Mesenchymal stem cell (in vitro differentiated cells and primary cell): Measurements from ENCODE around the gene KCNMB2.

ENCODE experiments used
- DNase-seq: peaks from one replicate; pipeline ENCODE4 v3.0.0-alpha.2; 2013
- H2AFZ ChIP-seq: one replicate; pipeline ENCODE4 v1.6.1; 2013; ENCODE audit warnings: low read depth, mild to moderate bottlenecking, control low read depth, inconsistent platforms, low read length, moderate library complexity
- H2AK5ac ChIP-seq: 2 replicates; pipeline ENCODE4 v1.6.1; 2013; ENCODE audit warnings: low read length, moderate library complexity, mild to moderate bottlenecking, inconsistent platforms; ENCODE audit not compliant: severe bottlenecking
- H2BK120ac ChIP-seq: one replicate; pipeline ENCODE4 v1.6.1; 2013; ENCODE audit warnings: low read depth, mild to moderate bottlenecking, inconsistent platforms, low read length, moderate library complexity
- H2BK12ac ChIP-seq, 2 experiments: one replicate each; pipeline ENCODE4 v1.6.1; 2013; ENCODE audit warnings: inconsistent platforms in 2 of 2, low read length in 2 of 2, mild to moderate bottlenecking in 2 of 2, moderate library complexity in 2 of 2, control low read depth in 1 of 2
- H2BK15ac ChIP-seq: one replicate; pipeline ENCODE4 v1.6.1; 2013; ENCODE audit warnings: mild to moderate bottlenecking, low read depth, inconsistent platforms; ENCODE audit not compliant: poor library complexity, severe bottlenecking
- H2BK5ac ChIP-seq: 2 replicates; pipeline ENCODE4 v1.6.1; 2013; ENCODE audit warnings: low read depth, mild to moderate bottlenecking, low read length, control low read depth, inconsistent platforms; ENCODE audit not compliant: poor library complexity, severe bottlenecking
- H3K14ac ChIP-seq, 2 experiments: one replicate each; pipeline ENCODE4 v1.6.1; 2013; ENCODE audit warnings: inconsistent platforms in 2 of 2, low read length in 2 of 2, control low read depth in 1 of 2, mild to moderate bottlenecking in 1 of 2, moderate library complexity in 1 of 2
- H3K18ac ChIP-seq, 2 experiments: one replicate each; pipeline ENCODE4 v1.6.1; 2013; ENCODE audit warnings: inconsistent platforms in 2 of 2, low read length in 2 of 2, control low read depth in 1 of 2, low read depth in 1 of 2, mild to moderate bottlenecking in 1 of 2
- H3K23ac ChIP-seq, 2 experiments: one replicate each; pipeline ENCODE4 v1.6.1; 2013; ENCODE audit warnings: inconsistent platforms in 2 of 2, low read length in 2 of 2, mild to moderate bottlenecking in 2 of 2, moderate library complexity in 2 of 2, control low read depth in 1 of 2
- H3K27ac ChIP-seq: 2 replicates; pipeline ENCODE4 v1.5.1; 2013; ENCODE audit warnings: mild to moderate bottlenecking, moderate library complexity, low read length, control low read depth, inconsistent platforms; ENCODE audit not compliant: poor library complexity, severe bottlenecking
- H3K27me3 ChIP-seq, 2 experiments: 2 replicates each; pipeline versions ENCODE4 v1.6.1 to v1.7.0; 2013; ENCODE audit warnings: low read length in 2 of 2, mild to moderate bottlenecking in 2 of 2, moderate library complexity in 2 of 2, control low read depth in 1 of 2, inconsistent platforms in 1 of 2; ENCODE audit not compliant: control insufficient read depth in 1 of 2, insufficient read depth in 1 of 2
- H3K36me3 ChIP-seq, 2 experiments: 2 replicates each; pipeline versions ENCODE4 v1.6.1 to v1.7.0; 2013; ENCODE audit warnings: low read length in 2 of 2, control low read depth in 1 of 2, inconsistent platforms in 1 of 2, low read depth in 1 of 2, mild to moderate bottlenecking in 1 of 2; ENCODE audit not compliant: insufficient read depth in 2 of 2, control insufficient read depth in 1 of 2
- H3K4ac ChIP-seq, 2 experiments: one replicate each; pipeline ENCODE4 v1.6.1; 2013; ENCODE audit warnings: inconsistent platforms in 2 of 2, low read length in 2 of 2, mild to moderate bottlenecking in 2 of 2, moderate library complexity in 2 of 2, control low read depth in 1 of 2, low read depth in 1 of 2
- H3K4me1 ChIP-seq: 2 replicates; pipeline ENCODE4 v1.6.1; 2013; ENCODE audit warnings: low read depth, low read length, control low read depth; ENCODE audit not compliant: control insufficient read depth, insufficient read depth
- H3K4me2 ChIP-seq: 2 replicates; pipeline ENCODE4 v1.6.1; 2013; ENCODE audit warnings: low read length, mild to moderate bottlenecking, inconsistent platforms; ENCODE audit not compliant: poor library complexity, severe bottlenecking
- H3K4me3 ChIP-seq, 2 experiments: 2 replicates each; pipeline versions ENCODE4 v1.5.1 to v1.7.0; 2013; ENCODE audit warnings: low read length in 2 of 2, mild to moderate bottlenecking in 2 of 2, control low read depth in 1 of 2, low read depth in 1 of 2; ENCODE audit not compliant: insufficient read depth in 1 of 2
- H3K79me1 ChIP-seq: replicated peaks from 2 replicates; pipeline ENCODE4 v1.6.1; 2013; ENCODE audit warnings: mild to moderate bottlenecking, control low read depth, low read length, inconsistent platforms; ENCODE audit not compliant: poor library complexity, severe bottlenecking
- H3K9ac ChIP-seq: 2 replicates; pipeline ENCODE4 v1.7.0; 2013; ENCODE audit warnings: mild to moderate bottlenecking, low read length, moderate library complexity
- H3K9me3 ChIP-seq: 2 replicates; pipeline ENCODE4 v1.7.0; 2013; ENCODE audit warnings: mild to moderate bottlenecking, low read length; ENCODE audit not compliant: control insufficient read depth
- H4K8ac ChIP-seq: one replicate; pipeline ENCODE4 v1.6.1; 2013; ENCODE audit warnings: inconsistent platforms, mild to moderate bottlenecking, low read length, moderate library complexity
- H4K91ac ChIP-seq: one replicate; pipeline ENCODE4 v1.6.1; 2013; ENCODE audit warnings: mild to moderate bottlenecking, low read length, inconsistent platforms
- WGBS: methylation state at CpG from one replicate; pipeline ENCODE4 v1.1.7; 2013; ENCODE audit warnings: mixed read lengths; 5-methylcytosine and 5-hydroxymethylcytosine counted together

Gene KCNMB2

DNA sequence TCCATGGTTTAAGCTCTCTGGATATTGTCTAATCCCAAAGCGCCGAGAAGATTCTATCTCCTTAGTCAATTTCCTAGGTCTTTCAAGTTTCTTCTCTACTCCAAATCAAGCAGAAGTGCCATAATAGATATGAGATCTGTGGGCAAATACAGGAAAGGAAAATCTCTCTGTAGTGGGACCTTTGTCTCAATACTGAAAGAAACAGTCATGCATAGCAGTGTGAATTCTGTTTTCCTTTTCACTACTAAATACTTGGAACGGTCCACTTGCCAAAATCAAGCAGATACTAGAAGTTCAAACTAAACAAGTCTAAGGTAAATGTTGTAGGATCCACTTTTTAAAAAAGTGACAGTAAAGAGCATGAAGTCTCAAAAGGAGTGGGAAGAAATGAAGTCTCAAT is 298.8 kb downstream of the KCNMB2 start:
- WGBS, result no CpG with 5 or more reads among the region's 3 CpGs
- no peak overlapping the region for H3K4me3 ChIP-seq
- no peak overlapping the region for H3K23ac ChIP-seq
- H3K4ac ChIP-seq, result no peak overlapping the region
- H3K4me1 ChIP-seq, result no peaks in the 10 kb centered on the region
- no peak overlapping the region for H4K91ac ChIP-seq
- no peak overlapping the region for H2BK15ac ChIP-seq
- H2AK5ac ChIP-seq, result no peak overlapping the region
- H3K27me3 ChIP-seq, result no peaks in the 10 kb centered on the region
- no peaks in the 10 kb centered on the region for H3K9me3 ChIP-seq
- H2BK5ac ChIP-seq, result no peak overlapping the region
- H3K36me3 ChIP-seq, result no peaks in the 10 kb centered on the region
- no peak overlapping the region for H2BK120ac ChIP-seq
- no peak overlapping the region for H2AFZ ChIP-seq
- no peak overlapping the region for H3K18ac ChIP-seq
- H2BK12ac ChIP-seq, result no peak overlapping the region
- H3K79me1 ChIP-seq, result no peaks in the 10 kb centered on the region
- no peak overlapping the region for H3K4me2 ChIP-seq
- H3K9ac ChIP-seq, result no peak overlapping the region
- H3K27ac ChIP-seq, result no peak overlapping the region
- H4K8ac ChIP-seq, result no peak overlapping the region
- no peak overlapping the region for H3K14ac ChIP-seq
- no peak for DNase-seq

- no peaks in the 10 kb centered on the region for H3K4me1 ChIP-seq
- no peak overlapping the region for H4K91ac ChIP-seq
- no peak overlapping the region for H3K18ac ChIP-seq
- no peak overlapping the region for H3K4ac ChIP-seq
- no peaks in the 10 kb centered on the region for H3K79me1 ChIP-seq
- H2AFZ ChIP-seq, result no peak overlapping the region
- DNase-seq, result no peak
- no peak overlapping the region for H3K9ac ChIP-seq
- no peaks in the 10 kb centered on the region for H3K9me3 ChIP-seq
- no peak overlapping the region for H3K23ac ChIP-seq
- no peaks in the 10 kb centered on the region for H3K27me3 ChIP-seq
- H3K36me3 ChIP-seq, result peaks cover 0 to 5% of the 10 kb centered on the region in 2 experiments
- no peak overlapping the region for H2BK120ac ChIP-seq
- no peak overlapping the region for H3K4me2 ChIP-seq
- H3K27ac ChIP-seq, result no peak overlapping the region
- H2BK5ac ChIP-seq, result no peak overlapping the region
- H3K4me3 ChIP-seq, result no peak overlapping the region
- H3K14ac ChIP-seq, result no peak overlapping the region
- no peak overlapping the region for H2BK15ac ChIP-seq
- no peak overlapping the region for H4K8ac ChIP-seq
- no peak overlapping the region for H2BK12ac ChIP-seq
- no peak overlapping the region for H2AK5ac ChIP-seq
Observed at GRCh38 chr3:178837512-178837911, 301.3 kb downstream of the KCNMB2 start.

DNA sequence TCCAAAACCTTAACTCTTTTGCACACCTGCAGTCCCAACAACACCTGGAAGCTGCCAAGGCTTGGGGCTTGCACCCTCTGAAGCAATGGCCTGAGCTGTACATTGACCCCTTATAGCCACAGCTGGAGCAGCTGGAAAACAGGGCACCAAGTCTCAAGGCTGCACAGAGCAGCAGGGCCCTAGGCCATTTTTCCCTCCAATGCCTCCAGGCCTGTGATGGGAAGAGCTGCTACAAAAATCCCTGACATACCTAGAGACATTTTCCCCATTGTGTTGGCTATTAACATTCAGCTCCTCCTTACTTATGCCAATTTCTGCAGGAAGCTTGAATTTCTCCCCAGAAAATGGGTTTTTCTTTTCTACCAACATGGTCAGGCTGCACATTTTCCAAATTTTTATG is 304.4 kb downstream of the KCNMB2 start:
- no peak overlapping the region for H2AK5ac ChIP-seq
- no peak for DNase-seq
- H3K18ac ChIP-seq, result no peak overlapping the region
- no peak overlapping the region for H3K9ac ChIP-seq
- no peak overlapping the region for H3K27ac ChIP-seq
- H3K23ac ChIP-seq, result no peak overlapping the region
- no peak overlapping the region for H2AFZ ChIP-seq
- peaks cover 0 to 5% of the 10 kb centered on the region in 2 experiments for H3K36me3 ChIP-seq
- H2BK15ac ChIP-seq, result no peak overlapping the region
- no peak overlapping the region for H2BK12ac ChIP-seq
- H4K91ac ChIP-seq, result no peak overlapping the region
- no peak overlapping the region for H2BK5ac ChIP-seq
- peaks cover 1% of the 10 kb centered on the region for H3K4me1 ChIP-seq
- no peak overlapping the region for H3K4me3 ChIP-seq
- no peak overlapping the region for H4K8ac ChIP-seq
- H3K27me3 ChIP-seq, result no peaks in the 10 kb centered on the region
- no peak overlapping the region for H2BK120ac ChIP-seq
- H3K4ac ChIP-seq, result no peak overlapping the region
- H3K14ac ChIP-seq, result no peak overlapping the region
- H3K4me2 ChIP-seq, result no peak overlapping the region
- no peaks in the 10 kb centered on the region for H3K9me3 ChIP-seq
- no peaks in the 10 kb centered on the region for H3K79me1 ChIP-seq

- H4K8ac ChIP-seq, result no peak overlapping the region
- H3K4me1 ChIP-seq, result peaks cover 1% of the 10 kb centered on the region
- no peak overlapping the region for H4K91ac ChIP-seq
- H3K27ac ChIP-seq, result no peak overlapping the region
- H3K4me2 ChIP-seq, result no peak overlapping the region
- H3K36me3 ChIP-seq, result peaks cover 0 to 5% of the 10 kb centered on the region in 2 experiments
- no peak overlapping the region for H2BK12ac ChIP-seq
- H2AFZ ChIP-seq, result no peak overlapping the region
- no peak overlapping the region for H3K4me3 ChIP-seq
- no peak overlapping the region for H3K18ac ChIP-seq
- no peak for DNase-seq
- no peaks in the 10 kb centered on the region for H3K9me3 ChIP-seq
- no peaks in the 10 kb centered on the region for H3K27me3 ChIP-seq
- H3K23ac ChIP-seq, result no peak overlapping the region
- H2BK15ac ChIP-seq, result no peak overlapping the region
- no peak overlapping the region for H2AK5ac ChIP-seq
- H2BK5ac ChIP-seq, result no peak overlapping the region
- no peaks in the 10 kb centered on the region for H3K79me1 ChIP-seq
- H3K14ac ChIP-seq, result no peak overlapping the region
- no peak overlapping the region for H3K4ac ChIP-seq
- H3K9ac ChIP-seq, result no peak overlapping the region
- no peak overlapping the region for H2BK120ac ChIP-seq
Observed at GRCh38 chr3:178841011-178841410, 304.8 kb downstream of the KCNMB2 start.
